IPS DF 4.7 (cell line): ENCODE data around the gene CPSF3.
"Not testable (repeated sequence)": the region's sequence is repeated elsewhere in the genome, so short reads cannot be mapped to it uniquely, and the experiment has no call there.

ENCODE experiments used
- DNase-seq: peaks from one replicate; pipeline ENCODE4 v3.0.0-alpha.2; 2013; ENCODE audit warnings: low spot score; ENCODE audit errors: extremely low read depth

The CPSF3 gene

GRCh38 chr2:9392898-9393765, 30.3 kb upstream of the CPSF3 start:
- no peak for DNase-seq

- no peak for DNase-seq
Observed at GRCh38 chr2:9394816-9395215, 28.6 kb upstream of the CPSF3 start.

- no peak for DNase-seq
Observed at GRCh38 chr2:9397201-9397600, 26.3 kb upstream of the CPSF3 start.

GRCh38 chr2:9398251-9398650, 25.2 kb upstream of the CPSF3 start:
- DNase-seq = not testable (repeated sequence)

- no peak for DNase-seq
Observed at GRCh38 chr2:9398881-9399780, 24.3 kb upstream of the CPSF3 start.

- DNase-seq = no peak
Observed at GRCh38 chr2:9400268-9401058, 23.0 kb upstream of the CPSF3 start.

GRCh38 chr2:9401059-9401547, 22.4 kb upstream of the CPSF3 start:
- DNase-seq = no peak

- DNase-seq = no peak
Observed at GRCh38 chr2:9401646-9402371, 21.6 kb upstream of the CPSF3 start.

- no peak for DNase-seq
Observed at GRCh38 chr2:9403924-9404323, 19.5 kb upstream of the CPSF3 start.

- DNase-seq = no peak
Observed at GRCh38 chr2:9404451-9404850, 19.0 kb upstream of the CPSF3 start.

GRCh38 chr2:9405636-9406035, 17.8 kb upstream of the CPSF3 start:
- DNase-seq = no peak

GRCh38 chr2:9406529-9407362, 16.7 kb upstream of the CPSF3 start:
- no peak for DNase-seq

- DNase-seq = no peak
Observed at GRCh38 chr2:9407363-9407811, 16.1 kb upstream of the CPSF3 start.

GRCh38 chr2:9408641-9409151, 14.8 kb upstream of the CPSF3 start:
- no peak for DNase-seq

GRCh38 chr2:9410108-9410507, 13.3 kb upstream of the CPSF3 start:
- DNase-seq = no peak

- no peak for DNase-seq
Observed at GRCh38 chr2:9412781-9413180, 10.7 kb upstream of the CPSF3 start.

- no peak for DNase-seq
Observed at GRCh38 chr2:9415516-9416169, 7.8 kb upstream of the CPSF3 start.

GRCh38 chr2:9416267-9416961, 7.0 kb upstream of the CPSF3 start:
- no peak for DNase-seq
